ENCODE measurements around the gene GNA12. TPM values are rescaled to one million over a fixed set of nuclear protein-coding genes. Genes with fewer than 3 reads are reported as not detected.

GNA12 gene
- total RNA-seq, 4 donors from 2014 or later = 26.3 to 54.8 (median 36.9) TPM

DNA sequence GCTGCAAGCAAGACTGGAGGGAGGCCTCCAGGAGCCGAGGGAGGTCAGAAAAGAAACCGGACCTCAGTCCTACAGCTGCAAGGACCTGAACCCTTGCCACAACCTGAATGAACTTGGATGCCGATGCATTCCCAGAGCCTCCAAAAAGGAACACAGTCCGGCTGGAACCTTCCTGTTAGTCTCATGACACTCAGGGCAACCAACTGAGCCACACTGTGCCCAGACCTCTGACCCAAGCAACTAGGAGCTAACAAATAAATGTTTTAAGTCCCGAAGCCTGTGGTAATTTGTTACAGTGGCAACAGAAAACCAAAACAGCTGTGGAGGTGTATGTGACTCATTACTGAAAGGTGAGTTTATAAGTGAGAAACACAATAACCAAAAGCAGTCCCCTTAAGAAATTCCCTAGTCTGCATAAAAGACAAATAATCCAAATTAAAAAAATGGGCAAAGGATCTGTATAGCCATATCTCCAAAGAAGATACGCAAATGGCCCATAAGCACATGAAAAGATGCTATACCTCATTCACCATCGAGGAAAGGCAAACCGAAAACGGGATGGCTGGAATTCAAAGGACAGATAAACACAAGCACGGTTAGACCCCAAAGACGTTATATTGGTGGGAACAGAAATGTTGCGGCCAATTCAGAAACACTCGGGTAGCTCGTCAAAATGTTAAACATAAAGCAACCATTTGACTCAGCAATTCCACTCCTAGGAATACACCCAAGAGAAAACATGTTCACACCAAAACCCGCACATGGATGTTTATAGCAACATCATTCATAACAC lies 24.8 kb downstream of the GNA12 start:
- ATAC-seq (ENCODE audit: low FRiP score) = no peak
- TF ChIP-seq, protein P1, sequence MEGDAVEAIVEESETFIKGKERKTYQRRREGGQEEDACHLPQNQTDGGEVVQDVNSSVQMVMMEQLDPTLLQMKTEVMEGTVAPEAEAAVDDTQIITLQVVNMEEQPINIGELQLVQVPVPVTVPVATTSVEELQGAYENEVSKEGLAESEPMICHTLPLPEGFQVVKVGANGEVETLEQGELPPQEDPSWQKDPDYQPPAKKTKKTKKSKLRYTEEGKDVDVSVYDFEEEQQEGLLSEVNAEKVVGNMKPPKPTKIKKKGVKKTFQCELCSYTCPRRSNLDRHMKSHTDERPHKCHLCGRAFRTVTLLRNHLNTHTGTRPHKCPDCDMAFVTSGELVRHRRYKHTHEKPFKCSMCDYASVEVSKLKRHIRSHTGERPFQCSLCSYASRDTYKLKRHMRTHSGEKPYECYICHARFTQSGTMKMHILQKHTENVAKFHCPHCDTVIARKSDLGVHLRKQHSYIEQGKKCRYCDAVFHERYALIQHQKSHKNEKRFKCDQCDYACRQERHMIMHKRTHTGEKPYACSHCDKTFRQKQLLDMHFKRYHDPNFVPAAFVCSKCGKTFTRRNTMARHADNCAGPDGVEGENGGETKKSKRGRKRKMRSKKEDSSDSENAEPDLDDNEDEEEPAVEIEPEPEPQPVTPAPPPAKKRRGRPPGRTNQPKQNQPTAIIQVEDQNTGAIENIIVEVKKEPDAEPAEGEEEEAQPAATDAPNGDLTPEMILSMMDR (IDR thresholded peaks at IDR 0.05) = no peak
- no peak for DNase-seq (ENCODE audit: low spot score)

- no peak for ATAC-seq (ENCODE audit: low FRiP score)
- no peak for DNase-seq (ENCODE audit: low spot score)
- TF ChIP-seq, protein P1 (IDR thresholded peaks at IDR 0.05) = no peak
Observed at GRCh38 chr7:2818653-2819052, 25.5 kb downstream of the GNA12 start.

DNA sequence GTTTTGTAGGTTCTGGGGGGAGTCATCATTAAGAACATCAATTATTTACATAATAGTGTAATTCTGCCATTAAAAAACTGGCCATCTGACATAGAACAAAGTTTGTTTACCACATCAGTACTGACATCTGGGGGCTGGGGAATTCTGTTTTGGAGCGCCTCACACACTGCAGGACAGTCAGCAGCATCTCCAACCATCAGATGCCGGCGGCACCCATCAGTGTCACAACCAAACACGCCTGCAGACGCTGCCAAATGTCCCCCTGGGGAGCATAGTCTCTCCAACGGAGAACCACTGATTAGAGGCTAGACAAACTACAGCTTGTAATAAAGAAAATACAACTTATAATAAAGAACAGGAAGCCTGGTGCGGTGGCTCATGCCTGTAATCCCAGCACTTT lies 26.0 kb downstream of the GNA12 start:
- ATAC-seq (ENCODE audit: low FRiP score) (no peak), DNase-seq (ENCODE audit: low spot score) (no peak)
- TF ChIP-seq, protein P1 (IDR thresholded peaks at IDR 0.05) = no peak

DNA sequence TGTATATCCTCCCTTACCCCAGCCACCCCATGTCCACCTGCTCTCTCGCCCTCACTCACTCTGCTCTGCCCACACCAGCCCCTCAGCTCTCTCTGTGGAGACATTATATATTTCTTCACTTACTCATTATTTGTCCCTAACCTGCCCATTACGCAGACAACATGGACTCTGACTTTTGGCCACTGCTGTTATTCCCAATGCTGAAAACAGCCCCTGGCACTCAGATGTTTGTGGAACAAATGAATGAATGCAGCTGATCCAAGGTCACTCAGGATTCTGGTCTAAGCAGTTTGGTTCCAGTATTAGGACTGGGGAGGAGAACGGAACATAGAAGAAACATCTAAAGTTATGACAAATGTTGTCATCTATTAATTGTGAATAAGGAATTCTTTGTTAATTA lies 26.7 kb downstream of the GNA12 start:
- DNase-seq (ENCODE audit: low spot score) (no peak), ATAC-seq (ENCODE audit: low FRiP score) (no peak)
- TF ChIP-seq, protein P1 (IDR thresholded peaks at IDR 0.05) = no peak

DNA sequence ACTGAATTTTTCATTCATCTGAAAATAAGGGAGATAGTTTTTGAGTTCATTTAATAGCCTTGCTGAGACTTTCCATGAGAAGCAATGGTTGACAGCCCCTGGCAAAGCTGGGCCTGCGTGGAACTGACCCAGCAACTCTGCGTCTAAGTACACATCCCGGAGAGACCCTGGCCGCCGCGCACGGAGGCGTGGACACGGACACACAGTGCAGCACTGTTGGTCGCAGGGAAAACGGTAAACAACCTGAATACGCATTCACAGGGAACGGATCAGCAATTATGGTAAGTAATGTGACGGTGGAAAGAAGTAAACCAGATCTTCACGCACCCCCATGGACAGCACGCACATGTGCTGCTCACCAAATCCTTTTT lies 28.2 kb downstream of the GNA12 start:
- TF ChIP-seq, protein P1 (IDR thresholded peaks at IDR 0.05) = no peak
- DNase-seq (ENCODE audit: low spot score) = no peak
- no peak for ATAC-seq (ENCODE audit: low FRiP score)

GRCh38 chr7:2814946-2815874 lies 28.9 kb downstream of the GNA12 start:
- no peak for ATAC-seq (ENCODE audit: low FRiP score)
- TF ChIP-seq, protein P1 (IDR thresholded peaks at IDR 0.05) = no peak
- no peak for DNase-seq (ENCODE audit: low spot score)
